UCSD-AML1 (cell line): Measurements from ENCODE around the gene SORCS3.

Experiments
- DNase-seq: peaks from one replicate; lab custom pipeline; 2025; ENCODE audit not compliant: unreplicated experiment; lab: John Stamatoyannopoulos, UW

The SORCS3 gene

DNA sequence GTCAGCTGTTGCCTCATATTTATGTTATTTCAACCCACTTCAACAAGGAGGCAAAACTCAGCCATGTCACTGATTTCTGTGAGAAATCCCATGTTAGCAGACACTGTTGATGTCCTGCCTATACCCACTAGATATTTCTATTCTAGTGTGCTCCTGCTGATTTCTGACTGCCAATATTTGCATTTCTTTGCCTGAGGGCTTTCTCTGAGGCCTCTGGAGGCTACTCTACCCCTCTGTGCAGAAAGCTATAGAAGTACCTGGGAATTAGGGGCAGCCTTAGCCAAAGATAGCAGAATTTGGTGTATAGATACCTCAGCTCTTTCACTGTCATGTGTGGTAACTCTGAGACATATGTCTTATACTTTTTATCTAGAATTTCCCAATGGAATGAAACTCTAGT lies 348.8 kb downstream of the SORCS3 start:
- DNase-seq, result no peak

DNA sequence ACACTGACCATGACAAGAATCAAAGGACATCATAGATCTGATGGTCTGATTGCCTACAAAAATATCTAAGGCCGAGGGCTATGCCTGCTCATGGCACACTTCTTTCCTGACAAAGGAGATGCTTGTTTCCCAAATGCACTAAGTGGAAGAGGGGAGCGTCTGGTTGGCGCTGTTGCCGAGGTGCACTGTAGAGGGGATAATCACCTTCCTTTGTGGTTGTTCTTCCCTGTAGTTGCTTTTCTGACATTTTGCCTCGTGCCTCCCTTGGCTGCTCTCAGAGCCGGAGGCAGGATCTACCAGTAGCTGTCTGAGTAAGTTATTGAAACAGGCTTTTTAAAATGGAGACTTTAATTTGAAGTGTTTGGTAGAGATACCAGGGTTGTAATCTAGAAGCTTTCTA lies 352.0 kb downstream of the SORCS3 start:
- no peak for DNase-seq

DNA sequence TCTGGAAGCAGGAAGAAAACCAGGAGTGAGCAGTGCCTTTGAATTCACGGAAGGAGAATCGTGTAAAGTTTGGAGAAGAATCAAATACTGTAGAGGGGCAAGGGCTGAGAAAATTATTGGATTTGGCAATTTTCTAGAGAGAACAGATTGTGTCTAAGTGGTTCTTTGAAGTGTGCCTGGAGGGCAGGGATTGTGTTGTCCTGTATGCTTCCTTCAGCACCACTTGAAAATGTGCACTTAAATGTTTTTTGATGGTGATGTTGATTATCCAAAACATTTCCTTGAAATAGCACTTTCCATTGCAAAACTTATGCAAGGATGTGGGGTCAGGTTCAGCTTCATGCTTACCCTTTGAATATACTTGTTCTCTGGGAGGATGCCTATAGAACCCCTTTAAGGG lies 360.2 kb downstream of the SORCS3 start:
- DNase-seq, result no peak

DNA sequence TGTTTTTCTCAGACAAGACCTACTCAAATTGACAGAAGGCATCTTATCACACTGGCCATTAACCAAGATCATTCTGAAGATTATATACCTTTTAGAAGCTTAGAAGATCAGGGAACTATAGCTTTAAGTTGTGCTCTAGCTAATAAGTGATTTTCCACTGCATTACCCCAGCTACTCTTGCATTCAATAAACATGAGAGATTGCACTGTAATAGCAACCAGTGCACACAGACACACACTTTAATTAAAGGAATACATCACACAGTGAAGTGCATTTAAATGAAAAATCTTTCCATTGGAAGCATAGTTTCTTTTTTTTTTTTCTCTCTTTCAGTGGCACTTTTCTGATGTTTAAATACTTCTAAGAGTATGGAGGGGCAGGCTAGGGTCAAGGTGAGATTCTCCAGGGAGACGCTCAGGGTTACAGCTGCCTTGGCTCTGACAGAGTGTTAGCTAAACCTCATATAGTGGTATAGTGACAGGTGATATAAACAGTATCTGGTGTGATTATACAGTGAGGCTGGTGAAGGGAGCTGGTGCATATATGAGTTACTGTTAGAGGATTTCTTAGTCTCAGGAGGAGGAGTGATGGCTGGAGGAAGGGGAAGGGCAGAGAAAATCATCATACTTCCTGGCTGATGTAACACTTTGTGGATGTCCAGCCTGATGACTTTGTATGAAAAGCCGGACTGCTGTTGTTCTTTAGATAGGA lies 369.5 kb downstream of the SORCS3 start:
- no peak for DNase-seq

GRCh38 chr10:105017116-105017515 lies 376.0 kb downstream of the SORCS3 start:
- DNase-seq, result no peak

DNA sequence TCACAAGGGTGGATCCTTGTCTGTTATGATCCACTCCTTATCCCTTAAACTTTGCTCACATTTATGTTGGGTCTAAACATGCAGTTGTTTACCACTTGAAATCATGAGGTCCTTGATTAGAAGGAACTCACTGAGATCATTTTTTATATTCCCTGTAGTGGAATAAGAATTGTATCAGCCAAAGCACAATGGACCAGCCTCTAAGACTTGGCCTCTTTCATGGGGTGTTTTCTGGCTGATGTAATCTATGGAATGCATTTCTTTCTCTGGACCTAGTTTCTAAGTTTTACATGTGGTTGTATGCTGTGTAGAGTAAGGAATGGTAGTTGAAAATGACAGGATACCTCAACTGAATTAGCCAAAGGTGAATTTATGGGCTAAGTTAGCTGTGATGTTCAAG lies 376.6 kb downstream of the SORCS3 start:
- no peak for DNase-seq

- no peak for DNase-seq
Observed at GRCh38 chr10:105023211-105024111, 382.4 kb downstream of the SORCS3 start.

DNA sequence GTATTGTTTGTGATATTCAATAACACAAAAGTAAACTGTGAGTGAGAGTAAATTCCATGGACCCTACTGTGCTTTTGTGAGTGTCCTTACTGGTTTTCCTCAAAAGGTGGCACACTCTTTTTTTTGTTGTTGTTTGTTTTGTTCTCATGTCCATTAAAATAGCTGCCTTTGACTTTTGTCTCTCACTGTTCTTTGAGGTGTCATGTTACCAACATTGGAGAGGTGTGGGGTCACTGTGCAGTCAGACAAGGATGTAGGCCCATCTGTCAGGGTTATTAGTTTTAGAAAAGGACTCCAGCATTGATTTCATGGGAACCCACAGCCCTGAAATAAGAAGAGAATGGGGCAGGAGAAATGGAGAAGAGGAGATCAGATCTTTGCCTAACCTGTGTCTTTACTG lies 383.1 kb downstream of the SORCS3 start:
- DNase-seq, result no peak

DNA sequence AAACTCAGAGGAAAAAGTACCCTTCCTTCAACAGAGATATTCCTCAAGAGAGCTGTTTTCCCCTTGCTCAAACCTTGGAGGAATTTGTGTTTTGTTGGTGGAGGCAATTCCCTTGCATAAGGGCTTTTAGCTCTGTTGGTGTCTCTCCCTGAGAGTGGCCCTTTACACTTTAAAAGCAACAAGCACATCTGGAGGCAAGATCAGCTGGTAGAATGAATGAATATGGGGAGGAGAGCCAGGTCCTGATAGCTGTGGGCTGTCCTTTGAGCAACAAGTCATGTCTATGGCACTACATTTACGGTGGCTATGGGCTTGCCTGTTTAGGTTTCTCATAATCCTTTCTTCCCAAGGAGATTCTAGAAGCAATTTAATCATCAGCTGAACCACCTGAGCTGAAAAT lies 384.0 kb downstream of the SORCS3 start:
- no peak for DNase-seq

DNA sequence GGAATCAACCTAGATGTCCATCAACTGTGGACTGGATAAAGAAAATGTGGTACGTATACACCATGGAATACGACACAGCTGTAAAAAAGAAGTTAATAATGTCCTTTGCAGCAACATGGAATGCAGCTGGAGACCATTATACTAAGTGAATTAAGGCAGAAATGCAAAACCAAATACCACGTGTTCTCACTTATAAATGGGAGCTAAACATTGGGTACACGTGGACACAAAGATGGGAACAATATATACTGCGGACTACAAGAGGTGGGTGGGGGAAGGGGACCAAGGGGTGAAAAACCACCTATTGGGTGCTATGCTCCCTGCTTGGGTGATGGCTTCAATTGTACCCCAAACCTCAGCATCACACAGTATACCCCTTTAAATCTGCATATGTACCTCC lies 385.5 kb downstream of the SORCS3 start:
- DNase-seq, result no peak

- DNase-seq, result no peak
Observed at GRCh38 chr10:105029286-105029685, 388.2 kb downstream of the SORCS3 start.

DNA sequence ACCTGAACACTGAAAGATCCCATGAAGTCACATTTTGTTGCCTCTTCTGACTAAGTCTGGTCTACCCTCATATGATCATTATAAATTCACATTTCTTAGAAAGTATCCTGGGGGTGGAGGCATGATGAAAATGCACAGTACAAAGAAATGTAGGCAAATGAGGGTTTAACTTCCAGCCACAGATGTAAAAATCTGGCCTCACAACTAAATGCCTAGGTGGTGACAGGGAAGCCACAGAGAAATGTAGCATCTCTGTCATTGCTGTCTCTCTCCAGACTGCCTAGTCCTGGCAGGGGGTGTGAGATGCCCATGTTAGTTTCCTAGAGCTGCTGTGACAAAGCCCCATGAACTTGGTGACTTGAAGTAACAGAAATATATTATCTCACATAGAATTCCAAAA lies 395.9 kb downstream of the SORCS3 start:
- no peak for DNase-seq

GRCh38 chr10:105041956-105042355 lies 400.9 kb downstream of the SORCS3 start:
- DNase-seq, result no peak

- no peak for DNase-seq
Observed at GRCh38 chr10:105042906-105043552, 401.9 kb downstream of the SORCS3 start.

- DNase-seq, result no peak
Observed at GRCh38 chr10:105044902-105045301, 403.8 kb downstream of the SORCS3 start.

DNA sequence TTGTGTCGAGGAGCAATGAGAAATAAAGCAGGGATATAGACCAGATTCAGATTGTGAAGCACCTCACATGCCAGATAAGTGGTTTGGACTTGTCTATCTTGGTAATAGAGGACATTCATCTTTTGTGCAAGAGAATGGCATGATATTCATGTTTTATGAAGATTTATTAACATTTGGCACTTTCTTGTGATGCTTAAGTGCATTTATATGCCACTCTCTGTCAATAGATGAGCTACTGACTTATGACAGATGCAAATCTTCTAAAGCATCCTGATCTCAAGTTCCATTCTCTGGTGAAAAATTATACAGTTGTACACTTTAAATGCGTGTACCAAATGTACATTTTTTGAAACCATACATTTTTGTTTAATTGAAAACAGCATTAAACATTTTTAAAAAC lies 415.3 kb downstream of the SORCS3 start:
- no peak for DNase-seq

DNA sequence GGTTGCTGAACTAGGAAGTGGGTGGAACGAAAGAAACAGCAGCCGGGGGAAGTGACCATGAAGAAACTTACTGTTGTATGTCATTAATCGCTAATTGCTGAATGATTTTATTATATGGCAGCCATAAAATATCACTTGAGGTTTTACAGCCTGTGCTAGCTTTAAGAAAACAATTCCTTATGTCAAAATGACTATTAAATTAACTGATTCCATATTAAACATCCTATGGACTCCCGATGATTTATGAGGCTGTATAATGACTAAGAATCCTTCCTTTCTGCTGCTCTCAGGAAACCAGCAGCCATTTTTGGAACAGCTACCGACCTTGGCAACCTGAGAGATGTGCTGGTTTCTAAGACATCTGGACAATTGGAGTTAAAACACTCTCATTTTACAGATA lies 421.9 kb downstream of the SORCS3 start:
- no peak for DNase-seq

- peak; percentile 20 for DNase-seq
Observed at GRCh38 chr10:105063796-105064195, 422.7 kb downstream of the SORCS3 start.

DNA sequence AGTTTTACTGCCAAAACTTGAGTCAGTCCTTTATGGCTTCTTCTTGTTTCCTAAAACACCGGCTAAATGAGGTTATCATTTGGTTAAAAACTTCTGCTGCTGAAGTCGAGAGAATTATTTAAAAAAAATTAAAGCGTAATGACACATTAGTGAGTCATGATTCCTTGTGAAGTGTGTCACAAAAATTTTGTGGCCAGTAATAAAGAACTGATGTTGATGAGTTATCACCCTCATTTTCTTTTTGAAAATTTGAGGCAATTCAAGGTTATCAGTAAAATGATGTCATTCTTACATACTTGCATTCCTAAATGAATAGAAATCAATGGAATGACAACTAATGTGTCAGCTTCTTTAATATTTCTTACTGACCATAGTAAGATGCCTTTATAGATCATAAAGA lies 427.4 kb downstream of the SORCS3 start:
- no peak for DNase-seq

DNA sequence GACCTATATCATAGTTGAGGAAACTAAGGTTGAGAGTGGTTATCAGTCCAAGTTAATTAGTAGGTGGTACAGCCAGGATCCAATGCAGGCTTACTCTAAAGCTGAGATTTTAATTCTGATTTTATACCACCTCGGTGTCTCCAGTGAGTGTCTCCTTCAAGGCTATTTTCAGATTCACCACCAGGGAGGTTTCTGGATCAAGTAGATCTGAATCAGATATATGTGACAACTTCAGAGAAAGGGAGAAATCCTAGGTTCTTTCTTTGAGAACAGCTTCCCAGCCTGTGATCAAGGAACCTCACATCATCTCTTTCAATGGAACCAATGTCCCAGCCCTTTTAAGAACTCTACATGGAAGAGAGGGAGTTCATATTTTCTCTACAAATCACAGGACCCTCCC lies 429.2 kb downstream of the SORCS3 start:
- DNase-seq, result no peak

- no peak for DNase-seq
Observed at GRCh38 chr10:105070952-105071351, 429.9 kb downstream of the SORCS3 start.

DNA sequence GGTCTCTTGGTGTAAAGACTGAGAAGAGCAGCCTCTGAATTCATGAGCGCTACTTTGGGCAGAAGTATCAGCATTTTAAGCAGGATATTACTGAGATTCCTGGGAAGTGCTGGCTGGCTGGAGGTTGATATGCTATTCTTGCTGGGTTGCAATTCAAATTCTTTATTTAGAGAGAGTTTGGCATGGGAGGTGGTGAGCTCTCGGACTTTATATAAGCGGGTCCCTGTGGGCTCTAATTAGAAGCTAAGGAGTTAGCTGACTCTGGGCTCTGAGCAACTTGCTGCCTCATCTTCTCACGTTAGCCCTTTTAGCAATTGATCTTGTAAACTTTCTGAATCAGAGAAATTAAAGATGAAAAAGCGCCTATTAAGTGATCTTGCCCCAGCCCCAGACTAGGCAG lies 430.9 kb downstream of the SORCS3 start:
- no peak for DNase-seq
